Measurements from ENCODE around the gene UGT1A3.

Gene UGT1A3

GRCh38 chr2:233708942-233709341 lies 19.9 kb upstream of the UGT1A3 start:
- Histone ChIP-seq H3K27ac (no peak overlapping the region), H3K4me3 (ENCODE audit: low read depth, low read length) (no peak overlapping the region), H3K36me3 (replicated peaks) (no peaks in the 10 kb centered on the region), H3K27me3 (replicated peaks) (no peaks in the 10 kb centered on the region)
- in situ Hi-C loops (cut with HindIII; ENCODE audit: low pct_ligation_motif_present, low sequenced_read_pairs), result no loop called here
- no peak for TF ChIP-seq CTCF (IDR thresholded peaks at IDR 0.05; ENCODE audit: low read depth, low read length, missing control alignments)
- DNase-seq, result no peak

GRCh38 chr2:233711312-233712008 lies 17.4 kb upstream of the UGT1A3 start:
- Histone ChIP-seq H3K27me3 (replicated peaks) (no peaks in the 10 kb centered on the region), H3K4me3 (ENCODE audit: low read depth, low read length) (no peak overlapping the region), H3K27ac (no peak overlapping the region), H3K36me3 (replicated peaks) (no peaks in the 10 kb centered on the region)
- DNase-seq, result peak; percentile 75
- in situ Hi-C loops (cut with HindIII; ENCODE audit: low pct_ligation_motif_present, low sequenced_read_pairs), result no loop called here
- TF ChIP-seq CTCF (IDR thresholded peaks at IDR 0.05; ENCODE audit: low read depth, low read length, missing control alignments), result peak; percentile 98

GRCh38 chr2:233712611-233713261 lies 16.1 kb upstream of the UGT1A3 start, which contains the start of gene UGT1A5:
Gene UGT1A5, plus strand, starts transcription at chr2:233712907. Its CDS starts 85 bp downstream, at chr2:233712992.
- no peak for TF ChIP-seq CTCF (IDR thresholded peaks at IDR 0.05; ENCODE audit: low read depth, low read length, missing control alignments)
- Histone ChIP-seq H3K4me3 (ENCODE audit: low read depth, low read length) (no peak within 1 kb of the TSS), H3K27ac (no peak within 1 kb of the TSS), H3K27me3 (replicated peaks) (no peaks in the 10 kb centered on the region), H3K36me3 (replicated peaks) (no peaks in the 10 kb centered on the region)
- DNase-seq, result no peak
- in situ Hi-C loops (cut with HindIII; ENCODE audit: low pct_ligation_motif_present, low sequenced_read_pairs), result no loop called here

GRCh38 chr2:233713262-233713615 lies 15.6 kb upstream of the UGT1A3 start:
- TF ChIP-seq CTCF (IDR thresholded peaks at IDR 0.05; ENCODE audit: low read depth, low read length, missing control alignments), result no peak

GRCh38 chr2:233714121-233714520 lies 14.7 kb upstream of the UGT1A3 start:
- in situ Hi-C loops (cut with HindIII; ENCODE audit: low pct_ligation_motif_present, low sequenced_read_pairs), result no loop called here
- DNase-seq, result no peak
- no peaks in the 10 kb centered on the region for H3K36me3 ChIP-seq (replicated peaks)

More at GRCh38 chr2:233713262-233713615, 15.6 kb upstream of the UGT1A3 start:
- Histone ChIP-seq H3K27ac (no peak overlapping the region), H3K27me3 (replicated peaks) (no peaks in the 10 kb centered on the region), H3K4me3 (ENCODE audit: low read depth, low read length) (no peak overlapping the region), H3K36me3 (replicated peaks) (no peaks in the 10 kb centered on the region)
- in situ Hi-C loops (cut with HindIII; ENCODE audit: low pct_ligation_motif_present, low sequenced_read_pairs), result no loop called here
- no peak for DNase-seq

More at GRCh38 chr2:233714121-233714520, 14.7 kb upstream of the UGT1A3 start:
- Histone ChIP-seq H3K27me3 (replicated peaks) (no peaks in the 10 kb centered on the region), H3K4me3 (ENCODE audit: low read depth, low read length) (no peak overlapping the region), H3K27ac (no peak overlapping the region)
- TF ChIP-seq CTCF (IDR thresholded peaks at IDR 0.05; ENCODE audit: low read depth, low read length, missing control alignments), result no peak

Measured in brain microvascular endothelial cell (primary cell).